ENCODE results near the gene FBXW7.

FBXW7 gene

DNA sequence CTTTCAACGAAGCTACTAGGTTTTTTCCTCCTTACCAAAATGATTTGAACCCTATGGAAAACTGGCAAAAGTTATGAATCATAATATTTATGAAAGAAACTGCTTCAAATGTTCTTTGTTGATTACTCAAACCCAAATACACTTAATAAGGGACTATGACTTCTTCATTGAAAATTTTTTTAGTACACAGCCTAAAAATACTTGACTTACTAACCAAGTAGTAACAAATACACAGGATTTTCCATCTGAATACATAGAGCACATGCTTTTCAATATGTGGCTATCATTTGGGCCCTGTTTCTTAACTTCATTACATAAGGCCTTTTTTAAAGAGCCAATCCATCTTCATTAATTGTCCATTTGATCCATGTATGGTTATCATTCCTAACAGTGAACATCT, 171.5 kb downstream of the FBXW7 start:
- DNase-seq: no peak

DNA sequence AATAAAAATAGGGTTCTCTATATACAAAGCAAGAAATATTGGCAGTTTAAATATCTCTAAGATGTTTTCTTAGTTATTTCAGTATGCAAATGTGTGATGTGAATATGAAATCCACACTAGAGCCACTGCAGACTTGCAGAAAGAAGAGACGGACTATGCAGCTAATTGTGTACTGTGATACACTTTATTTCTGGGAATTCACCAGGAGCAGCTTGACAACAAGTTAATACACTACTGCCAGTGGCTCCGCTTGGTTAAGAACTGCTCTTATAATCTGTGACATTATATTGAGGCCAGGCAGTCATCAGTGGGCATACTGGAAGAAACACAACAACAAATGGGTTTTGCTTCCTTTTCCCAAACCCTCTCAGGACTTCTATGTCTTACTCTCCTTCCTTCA, 172.0 kb downstream of the FBXW7 start:
- no peak for DNase-seq

DNA sequence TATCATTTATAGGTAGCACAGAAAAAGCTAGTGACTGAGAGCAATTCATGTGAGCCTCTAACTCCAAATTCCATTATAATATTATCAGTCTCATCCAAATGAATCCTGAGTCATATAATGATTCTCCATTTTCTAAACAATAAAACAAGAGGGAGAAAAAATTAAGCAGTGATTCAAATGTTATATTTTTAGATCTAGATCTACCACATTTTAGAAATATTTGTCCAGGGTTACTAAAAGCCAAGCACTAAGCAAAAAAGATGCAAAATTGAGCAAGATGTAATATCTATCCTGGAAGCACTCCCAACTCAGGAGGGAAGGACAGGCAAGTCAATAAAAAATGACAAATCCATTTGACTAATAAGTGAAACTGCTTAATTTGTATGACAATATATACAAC, 172.8 kb downstream of the FBXW7 start:
- DNase-seq: no peak

DNA sequence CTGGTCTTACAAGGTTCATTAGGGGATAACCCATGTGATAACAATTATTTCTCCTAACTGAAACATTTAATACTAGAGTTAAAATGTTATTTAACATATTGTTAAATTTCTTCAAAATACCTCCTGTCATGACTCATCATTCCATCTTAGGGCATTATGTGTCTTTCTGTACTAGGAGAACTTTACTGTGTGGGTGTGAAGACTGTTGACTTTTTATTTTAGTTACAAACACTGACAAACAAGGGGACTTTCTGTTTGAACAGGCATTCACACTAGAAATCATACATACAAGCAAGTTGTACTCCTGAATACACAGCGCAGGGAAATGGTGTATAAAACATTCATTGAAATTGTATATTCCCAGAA, 175.9 kb downstream of the FBXW7 start:
- no peak for DNase-seq

DNA sequence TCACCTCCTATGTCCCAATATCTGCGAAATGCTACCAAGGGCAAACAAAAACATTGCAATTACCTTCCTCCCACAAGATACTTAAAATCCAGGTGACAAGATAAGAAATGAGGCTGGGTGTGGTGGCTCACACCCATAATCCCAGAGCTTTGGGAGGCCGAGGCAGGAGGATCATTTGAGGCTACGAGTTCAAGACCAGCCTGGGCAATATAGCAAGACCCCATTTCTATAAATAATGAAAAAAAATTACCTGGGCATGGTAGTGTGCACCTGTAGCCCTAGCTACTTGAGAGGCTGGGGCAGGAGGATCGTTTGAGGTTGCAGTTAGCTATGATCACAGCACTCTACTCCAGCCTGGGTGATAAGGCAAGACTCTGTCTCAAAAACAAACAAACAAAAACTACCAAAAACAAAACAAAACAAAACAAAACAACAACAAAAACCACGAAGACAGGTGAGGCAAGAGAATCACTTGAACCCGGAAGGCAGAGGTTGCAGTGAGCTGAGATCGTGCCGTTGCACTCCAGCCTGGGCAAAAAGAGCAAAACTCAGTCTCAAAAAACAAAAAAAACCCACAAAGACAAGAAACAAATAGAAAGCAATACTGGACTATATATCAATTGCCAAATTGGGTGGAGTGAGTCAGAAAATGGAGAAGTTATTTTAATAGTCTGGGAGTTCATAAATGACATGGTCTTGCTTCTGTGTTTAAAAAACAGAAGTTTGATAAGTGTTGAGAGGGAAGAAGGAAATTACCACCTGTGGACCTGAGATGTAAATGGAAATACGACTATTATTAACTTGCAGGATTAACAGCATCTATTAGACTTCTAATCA, 176.5 kb downstream of the FBXW7 start:
- no peak for DNase-seq

DNA sequence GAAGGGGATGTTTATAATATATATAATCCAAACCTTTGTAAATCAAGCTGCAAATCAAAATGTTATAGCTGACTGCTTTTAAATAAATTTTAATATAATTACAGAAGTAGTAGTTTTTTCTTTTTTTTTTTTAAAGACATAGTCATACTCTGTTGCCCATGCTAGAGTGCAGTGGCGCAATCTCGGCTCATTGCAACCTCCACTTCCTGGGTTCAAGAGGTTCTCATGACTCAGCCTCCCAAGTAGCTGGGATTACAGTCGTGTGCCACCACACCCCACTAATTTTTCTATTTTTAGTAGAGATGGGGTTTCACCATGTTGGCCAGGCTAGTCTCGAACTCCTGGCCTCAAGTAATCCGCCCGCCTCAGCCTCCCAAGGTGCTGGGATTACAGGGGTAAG, 178.7 kb downstream of the FBXW7 start:
- DNase-seq: no peak

DNA sequence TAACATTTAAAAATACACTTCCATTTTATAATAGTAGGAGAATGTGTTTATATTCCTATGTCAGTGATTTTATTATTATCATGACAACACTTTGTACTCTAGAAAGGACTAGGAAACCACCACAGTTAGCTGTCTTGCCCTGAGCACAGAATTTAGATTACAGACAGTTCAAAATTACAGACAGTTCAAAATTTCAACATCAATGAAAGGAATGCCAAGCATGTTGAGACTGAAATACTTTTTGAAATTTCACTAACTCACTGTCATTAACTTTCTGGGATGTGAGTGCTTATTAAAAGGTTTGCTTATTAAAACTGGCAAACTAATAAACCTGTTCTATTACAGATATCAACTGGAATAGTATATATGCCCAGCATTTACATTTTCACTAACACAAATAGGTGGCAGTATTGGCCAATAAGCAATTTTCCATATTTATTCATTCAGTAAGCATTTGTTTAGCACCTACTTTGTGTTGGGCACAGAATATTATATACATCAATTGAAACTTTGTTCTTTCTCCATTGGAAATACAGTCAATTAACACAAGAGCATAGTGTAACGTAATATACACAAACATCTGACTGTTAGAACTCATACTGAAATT, 179.4 kb downstream of the FBXW7 start:
- no peak for DNase-seq

DNA sequence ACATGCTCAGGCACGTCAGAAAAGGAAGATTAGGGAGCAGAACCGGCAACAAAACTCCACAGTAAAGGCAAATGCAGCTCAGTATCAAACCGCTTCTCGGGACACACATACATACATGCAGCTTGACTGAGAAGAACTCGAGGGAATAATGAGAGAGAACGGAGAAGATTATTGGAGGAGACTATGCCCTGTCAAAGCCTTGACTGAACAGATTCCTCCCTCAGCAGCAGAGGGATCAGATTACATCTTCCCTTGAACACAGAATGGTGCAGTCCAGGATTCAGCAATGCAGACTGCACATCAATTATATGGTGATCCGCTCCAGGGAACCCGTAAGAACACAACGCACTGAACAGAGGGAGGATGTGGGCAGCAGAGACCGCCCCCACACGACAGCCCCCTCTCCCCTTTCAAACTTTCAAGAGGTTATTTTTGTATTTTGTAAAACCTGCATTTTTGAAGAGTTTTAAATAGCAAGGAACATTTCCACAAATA, 183.2 kb downstream of the FBXW7 start:
- peak; percentile 93 to 95 for DNase-seq

DNA sequence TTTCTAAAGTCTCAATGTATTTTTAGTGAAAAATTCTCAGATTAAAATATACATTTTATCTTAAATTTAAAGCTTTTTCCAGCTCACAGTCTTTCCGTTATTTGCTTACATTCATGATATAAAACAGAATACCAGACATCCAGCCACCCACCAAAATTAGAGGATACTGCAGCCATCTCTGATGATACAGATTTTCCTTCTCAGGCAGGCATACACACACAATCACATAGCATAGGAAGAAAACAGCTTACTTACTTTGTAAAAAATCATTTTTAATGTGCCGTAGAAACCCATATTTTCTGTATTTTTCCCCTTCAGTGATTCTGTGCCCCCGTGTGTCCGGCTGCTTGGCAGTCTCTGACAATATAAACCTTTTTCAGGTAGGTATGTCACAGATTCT, 183.7 kb downstream of the FBXW7 start:
- DNase-seq: no peak

DNA sequence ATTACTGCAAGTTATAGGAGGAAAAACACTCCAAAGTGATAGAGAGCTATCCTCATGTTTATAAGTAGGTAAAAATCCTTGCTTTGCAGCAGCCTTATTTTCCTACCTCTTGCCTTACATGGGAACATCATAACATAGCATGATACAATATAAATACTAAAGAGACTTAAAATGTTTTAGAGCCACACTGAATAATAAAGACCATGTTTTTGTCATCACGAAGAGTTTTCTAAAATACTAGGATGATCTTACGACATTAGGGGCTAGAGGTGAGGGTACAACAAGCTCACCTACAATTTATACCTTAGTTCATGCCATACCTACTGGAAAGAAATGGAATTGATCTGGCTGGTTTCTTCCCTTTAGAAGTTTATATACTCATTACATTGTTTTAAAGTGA, 184.8 kb downstream of the FBXW7 start:
- no peak for DNase-seq

DNA sequence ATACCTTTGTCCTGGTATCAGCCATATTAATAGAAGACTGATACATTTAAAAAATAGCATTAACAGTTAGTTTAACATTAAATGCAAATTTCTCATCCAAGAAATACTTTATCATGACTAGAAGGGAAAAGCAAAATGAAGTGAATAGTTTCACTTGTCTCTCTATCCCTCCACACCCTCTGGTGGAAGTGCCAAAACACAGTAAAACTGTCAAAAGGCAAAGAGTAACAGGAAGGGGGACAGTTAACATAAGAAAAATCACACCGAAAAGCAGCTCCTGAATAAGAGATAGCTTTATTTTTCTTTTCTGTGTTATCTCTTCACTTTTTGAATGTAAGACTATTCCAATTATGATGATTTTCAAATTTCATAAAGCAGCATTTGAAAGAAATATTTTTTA, 187.2 kb downstream of the FBXW7 start:
- DNase-seq: peak in 1 of 2 experiments; percentile 22

DNA sequence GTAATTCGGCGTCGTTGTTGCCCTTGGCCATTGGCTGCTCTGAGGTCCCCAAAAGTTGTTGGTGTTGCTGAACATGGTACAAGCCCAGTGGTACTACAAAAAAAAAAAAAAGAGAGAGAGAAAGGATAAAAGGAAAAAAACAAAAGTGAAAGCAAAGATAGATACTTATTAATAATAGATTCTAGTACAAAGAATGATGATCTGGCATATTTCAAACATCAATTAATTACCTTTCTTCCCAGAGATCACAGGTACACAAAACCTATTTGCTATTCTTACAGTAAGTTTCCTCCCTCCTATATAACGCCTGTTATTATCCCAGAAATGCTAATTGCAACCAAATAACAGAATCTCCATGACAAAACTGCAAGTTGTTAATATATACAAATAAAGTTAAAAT, 188.9 kb downstream of the FBXW7 start:
- no peak for DNase-seq

DNA sequence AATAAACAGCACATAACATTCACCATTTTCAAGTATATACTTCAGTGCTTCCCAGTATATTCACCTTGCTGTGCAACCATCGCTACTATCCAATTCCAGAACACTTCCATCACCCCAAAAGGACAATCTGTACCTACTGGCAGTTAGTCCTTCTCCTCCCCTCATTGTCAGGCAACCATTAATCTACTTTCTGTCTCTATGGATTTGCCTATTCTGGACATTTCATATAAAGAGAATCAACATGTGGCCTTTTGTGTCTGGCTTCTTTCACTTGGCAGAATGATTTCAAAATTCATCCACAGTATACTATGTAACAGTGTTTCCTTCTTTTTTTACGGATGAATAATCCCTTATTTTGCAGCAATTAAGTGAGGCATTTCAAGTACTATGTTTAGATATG, 189.4 kb downstream of the FBXW7 start:
- no peak for DNase-seq

DNA sequence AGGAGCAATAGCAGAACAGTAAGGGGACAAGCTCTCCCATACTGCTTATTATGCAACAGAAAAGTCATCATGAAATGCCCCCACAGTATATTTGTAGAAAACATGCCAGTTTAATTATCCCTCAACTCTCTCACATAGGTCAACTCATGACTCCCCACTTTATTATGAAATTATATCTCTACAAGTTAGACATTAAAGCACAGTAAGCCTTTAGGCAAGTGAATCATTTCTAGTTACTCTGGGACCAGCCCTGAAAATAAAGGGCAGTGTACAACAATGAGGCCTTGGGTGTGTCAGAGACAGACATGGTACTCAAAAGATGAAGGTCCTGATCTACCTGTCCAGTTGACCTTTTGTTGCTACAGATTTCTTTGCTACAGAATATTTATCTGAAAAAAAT, 191.9 kb downstream of the FBXW7 start:
- no peak for DNase-seq

DNA sequence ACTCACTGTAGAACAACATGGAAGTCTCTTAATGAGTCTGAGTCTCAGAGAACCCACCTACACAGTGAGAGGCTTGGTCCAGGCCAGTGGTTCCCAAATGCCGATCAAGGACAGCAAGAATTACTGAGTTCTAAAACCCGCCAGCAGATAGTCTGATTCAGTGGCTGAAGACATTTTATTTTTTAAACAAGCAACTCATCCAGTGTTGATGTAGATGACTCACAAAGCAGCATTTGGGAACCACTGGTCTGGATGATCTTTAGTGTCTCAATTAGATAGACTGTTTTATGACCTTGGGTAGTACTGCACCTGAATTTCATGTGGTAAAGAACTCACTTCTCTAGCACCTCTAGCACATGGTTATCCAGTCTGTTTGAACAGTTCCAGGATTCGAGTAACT, 193.6 kb downstream of the FBXW7 start:
- DNase-seq: no peak

DNA sequence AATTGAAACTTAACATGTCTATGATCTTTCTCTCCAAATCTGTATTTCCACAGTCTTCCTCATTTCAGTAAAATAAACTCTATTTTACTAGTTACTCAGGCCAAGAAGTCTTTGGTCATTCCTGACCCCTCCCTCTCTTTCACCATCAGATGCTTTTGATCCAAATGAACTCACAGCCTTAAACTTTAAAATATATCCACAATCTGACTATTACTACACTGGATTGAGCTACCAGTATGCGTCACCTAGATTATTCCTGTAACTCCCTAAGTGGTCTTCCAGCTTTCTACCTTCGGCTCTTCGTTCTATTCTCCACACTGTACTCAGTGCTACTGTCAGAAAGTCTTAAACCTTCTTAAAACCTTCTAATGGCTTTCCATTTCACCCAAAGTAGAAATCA, 195.1 kb downstream of the FBXW7 start:
- no peak for DNase-seq

DNA sequence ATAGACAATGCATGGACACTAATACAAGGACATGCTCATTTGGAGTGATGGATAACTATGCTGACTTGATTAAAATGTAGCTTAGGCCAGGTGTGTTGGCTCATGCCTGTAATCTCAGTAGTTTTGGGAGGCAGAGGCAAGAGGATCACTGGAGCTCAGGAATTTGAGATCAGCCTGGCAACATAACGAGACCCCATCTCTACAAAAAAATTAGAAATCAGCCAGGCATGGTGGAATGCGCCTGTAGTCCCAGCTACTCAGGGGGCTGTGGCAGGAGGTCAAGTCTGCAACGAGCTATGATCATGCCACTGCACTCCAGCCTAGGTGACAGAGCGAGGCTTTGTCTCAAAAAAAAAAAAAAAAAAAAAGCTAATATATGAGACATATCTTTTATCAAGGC, 196.3 kb downstream of the FBXW7 start:
- no peak for DNase-seq

DNA sequence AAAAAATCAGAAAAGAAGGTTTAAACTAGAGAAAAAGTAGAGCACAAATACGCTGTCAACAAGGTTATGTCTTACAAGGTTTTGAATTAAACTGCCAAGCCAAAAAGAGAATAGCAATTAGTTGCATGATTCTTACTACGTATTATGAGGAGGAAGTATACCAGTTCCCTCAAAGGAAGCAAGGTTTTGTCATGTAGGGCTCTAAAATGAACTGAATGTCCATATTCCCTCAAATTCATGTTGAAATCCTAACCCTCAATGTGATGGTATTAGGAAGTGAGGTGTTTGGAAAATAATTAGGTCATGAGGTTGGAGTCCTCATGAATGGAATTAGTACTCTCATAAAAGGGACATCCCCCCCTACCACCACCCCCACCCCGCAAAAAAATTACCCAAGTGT, 201.0 kb downstream of the FBXW7 start:
- no peak for DNase-seq

DNA sequence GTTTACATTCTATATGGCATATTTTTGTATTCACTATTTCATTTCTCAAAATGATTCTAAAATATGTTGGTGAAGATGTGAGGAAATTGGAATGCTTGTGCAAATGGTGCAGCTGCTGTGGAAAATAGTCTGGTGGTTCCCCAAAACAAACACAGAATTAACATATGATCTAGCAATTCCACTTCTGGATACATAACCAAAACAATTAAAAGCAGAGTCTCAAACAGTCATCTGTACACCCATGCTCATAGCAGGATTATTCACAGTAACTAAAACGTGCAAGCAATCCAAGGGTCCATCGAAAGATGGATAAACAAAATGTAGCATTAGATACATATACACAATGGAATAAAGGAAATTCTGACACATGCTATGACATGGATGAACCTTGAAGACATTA, 204.8 kb downstream of the FBXW7 start:
- DNase-seq: no peak

DNA sequence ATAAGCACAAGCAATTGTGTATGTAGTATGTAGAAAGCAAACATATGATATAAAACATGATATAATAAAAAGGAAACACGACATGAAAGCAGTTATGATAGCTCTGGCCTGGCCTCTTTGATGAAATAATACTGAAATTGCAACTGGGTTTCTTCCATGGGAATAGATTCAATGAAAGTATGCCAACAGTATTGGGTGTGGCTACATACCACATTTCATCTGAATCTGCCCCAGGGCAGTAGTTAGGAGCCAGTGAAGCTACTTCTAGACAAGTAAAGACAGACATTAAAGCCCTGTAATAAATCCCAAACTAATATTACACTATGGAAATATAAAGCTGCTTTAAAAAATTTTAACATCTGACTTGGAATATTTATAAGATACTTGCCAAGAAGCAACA, 207.3 kb downstream of the FBXW7 start:
- DNase-seq: no peak

DNA sequence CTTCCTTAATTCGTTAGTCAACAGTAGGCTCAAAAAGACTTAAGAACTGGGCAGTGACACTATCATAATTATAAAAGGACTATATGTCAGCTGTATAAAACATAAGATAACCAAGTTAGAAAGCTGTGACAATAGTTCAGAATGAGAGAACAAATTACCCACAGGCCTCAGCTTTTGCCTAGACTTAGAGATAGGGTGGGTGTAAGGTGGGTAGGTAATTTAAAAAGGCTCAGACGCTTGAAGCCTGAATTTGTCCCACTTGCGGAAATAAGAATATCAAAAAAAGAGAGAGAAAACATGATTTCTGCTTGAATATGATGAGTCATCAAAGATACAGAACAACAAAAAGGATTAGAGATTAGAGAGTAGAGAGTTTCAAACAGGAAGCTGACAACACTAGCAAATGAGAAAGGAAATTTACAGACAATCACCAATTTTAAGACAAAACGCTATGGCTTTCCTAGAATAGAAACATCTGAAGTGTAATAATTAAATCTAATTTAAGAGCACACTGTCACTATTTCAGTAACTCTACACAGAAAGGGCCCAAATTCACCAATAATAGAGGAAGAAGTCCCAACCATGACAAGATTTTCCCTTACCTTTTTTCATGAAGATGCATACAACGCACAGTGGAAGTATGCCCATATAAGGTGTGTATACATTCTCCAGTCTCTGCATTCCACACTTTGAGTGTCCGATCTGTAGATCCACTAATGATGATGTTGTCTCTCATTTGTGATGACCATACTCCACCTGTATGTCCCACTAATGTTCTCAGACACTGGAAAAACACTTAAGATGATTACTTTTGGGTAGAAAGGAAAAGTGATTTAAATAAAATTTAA, 208.1 kb downstream of the FBXW7 start:
- no peak for DNase-seq

DNA sequence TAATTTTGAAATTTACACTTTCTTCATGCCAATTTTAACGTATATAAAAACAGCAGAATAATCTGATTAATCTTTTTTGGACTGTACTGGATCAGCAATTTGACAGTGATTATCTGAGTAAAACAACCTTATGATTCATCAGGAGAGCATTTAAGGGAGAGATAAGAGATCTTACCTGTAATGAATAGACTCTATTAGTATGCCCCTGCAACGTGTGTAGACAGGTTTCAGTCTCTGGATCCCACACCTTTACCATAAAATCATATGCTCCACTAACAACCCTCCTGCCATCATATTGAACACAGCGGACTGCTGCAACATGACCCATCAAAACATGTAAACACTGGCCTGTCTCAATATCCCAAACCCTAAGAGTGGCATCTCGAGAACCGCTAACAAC, 210.1 kb downstream of the FBXW7 start:
- DNase-seq: no peak

DNA sequence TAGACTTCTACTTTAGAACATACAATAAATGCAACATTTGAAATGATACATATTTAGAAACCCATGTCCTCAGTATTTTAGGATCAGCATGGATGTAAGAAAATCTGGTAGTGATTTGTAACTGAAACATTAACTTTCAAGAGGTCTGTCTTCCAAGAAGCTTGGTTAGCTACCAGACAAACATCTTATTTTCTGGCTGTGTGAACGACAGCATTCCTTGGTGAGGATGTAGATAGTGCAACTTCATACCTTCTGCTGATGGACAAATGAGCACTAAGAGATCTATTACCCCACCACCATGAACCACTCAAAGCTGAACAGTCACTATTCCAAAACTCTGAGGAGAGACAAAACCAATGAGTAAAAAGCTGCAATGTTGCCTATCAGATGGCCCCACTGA, 212.7 kb downstream of the FBXW7 start:
- no peak for DNase-seq

DNA sequence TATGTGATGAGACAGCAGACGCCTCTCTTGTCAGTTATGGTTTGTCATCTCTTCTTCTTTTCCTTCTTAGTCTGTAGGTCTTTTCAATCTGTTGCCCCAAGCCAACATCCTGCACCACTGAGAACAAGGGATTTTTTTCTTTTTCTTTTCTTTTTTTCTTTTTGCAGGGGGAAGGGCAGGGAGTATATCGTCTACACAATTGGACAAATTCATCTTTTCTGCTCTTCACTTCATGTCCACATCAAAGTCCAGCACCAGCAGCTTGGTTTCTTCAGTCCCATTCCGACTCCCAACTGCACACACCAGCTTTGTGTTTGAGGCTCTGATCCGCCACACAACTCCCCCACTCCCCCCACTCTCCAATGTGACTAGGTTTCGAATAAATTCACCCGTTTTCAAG, 213.2 kb downstream of the FBXW7 start:
- no peak for DNase-seq
